NB4 (cell line): ENCODE results near the gene DPP10.

Source experiments
- DNase-seq: peaks from one replicate; pipeline ENCODE4 v3.0.0; 2010; ENCODE audit warnings: low read depth
- H3K4me3 ChIP-seq: one replicate; pipeline ENCODE4 v1.5.1; 2011; ENCODE audit warnings: mild to moderate bottlenecking, low read depth, low read length, moderate library complexity
- CTCF ChIP-seq: IDR thresholded peaks from one replicate; pipeline ENCODE4 v1.5.1; 2012; ENCODE audit warnings: low read depth, low read length
- MAX ChIP-seq: IDR thresholded peaks from 2 replicates; pipeline ENCODE4 v1.6.1; 2011; ENCODE audit warnings: low read depth, low read length
- MYC ChIP-seq: IDR thresholded peaks from 2 replicates; pipeline ENCODE4 v1.6.1; 2011; ENCODE audit warnings: low read depth, low read length
- POLR2A ChIP-seq: IDR thresholded peaks from 2 replicates; pipeline ENCODE4 v1.6.1; 2011; ENCODE audit warnings: mild to moderate bottlenecking; ENCODE audit not compliant: insufficient read length; ENCODE audit errors: extremely low read depth

DPP10 gene

GRCh38 chr2:115171751-115172150 lies 729.3 kb downstream of the DPP10 start:
- TF ChIP-seq CTCF (no peak), MYC (no peak), POLR2A (no peak), MAX (no peak)
- no peak overlapping the region for H3K4me3 ChIP-seq
- DNase-seq, result no peak

- no peak overlapping the region for H3K4me3 ChIP-seq
- no peak for DNase-seq
- no peak for TF ChIP-seq POLR2A
- no peak for TF ChIP-seq MYC
- TF ChIP-seq CTCF, result no peak
- TF ChIP-seq MAX, result no peak
Measured at GRCh38 chr2:115174651-115175050, 732.2 kb downstream of the DPP10 start.

GRCh38 chr2:115183144-115183543 lies 740.7 kb downstream of the DPP10 start:
- TF ChIP-seq CTCF (no peak), POLR2A (no peak), MAX (no peak), MYC (no peak)
- DNase-seq, result no peak
- H3K4me3 ChIP-seq, result no peak overlapping the region

- TF ChIP-seq POLR2A (no peak), CTCF (no peak), MYC (no peak), MAX (no peak)
- no peak overlapping the region for H3K4me3 ChIP-seq
- no peak for DNase-seq
Measured at GRCh38 chr2:115190459-115190858, 748.0 kb downstream of the DPP10 start.

GRCh38 chr2:115194623-115195022 lies 752.2 kb downstream of the DPP10 start:
- no peak overlapping the region for H3K4me3 ChIP-seq
- TF ChIP-seq CTCF (no peak), MAX (no peak), MYC (no peak), POLR2A (no peak)
- DNase-seq, result peak; percentile 3

GRCh38 chr2:115196587-115196986 lies 754.1 kb downstream of the DPP10 start:
- TF ChIP-seq MAX (no peak), POLR2A (no peak), CTCF (no peak), MYC (no peak)
- DNase-seq, result no peak

More at GRCh38 chr2:115196587-115196986, 754.1 kb downstream of the DPP10 start:
- H3K4me3 ChIP-seq, result no peak overlapping the region
